SU-DHL-6 (cell line): ENCODE measurements around the gene SELENOO.

Source experiments
- H2AFZ ChIP-seq: fragments of 200-600 bp; sonication (generic); 2 replicates; pipeline ENCODE4 v1.6.1; 2014; ENCODE audit warnings: low read depth, mild to moderate bottlenecking, moderate library complexity, mixed read lengths, antibody characterized with exemption, low read length; ENCODE audit not compliant: severe bottlenecking
- H3F3A ChIP-seq: fragments of 200-600 bp; shearing (Covaris generic); 2 replicates; pipeline ENCODE4 v1.6.0; 2016; ENCODE audit warnings: antibody characterized with exemption, mild to moderate bottlenecking; ENCODE audit not compliant: insufficient read depth
- H3K27ac ChIP-seq: fragments of 200-600 bp; sonication (generic); 2 replicates; pipeline ENCODE4 v1.5.1; 2016; ENCODE audit warnings: low read depth, mild to moderate bottlenecking, low read length, moderate library complexity, mixed read lengths
- H3K27me3 ChIP-seq: fragments of 200-600 bp; sonication (generic), shearing (Covaris generic); 2 replicates; pipeline ENCODE4 v1.6.0; 2014; ENCODE audit warnings: mild to moderate bottlenecking, low read length
- H3K36me3 ChIP-seq: fragments of 200-600 bp; sonication (generic); 2 replicates; pipeline ENCODE4 v1.6.1; 2014; ENCODE audit warnings: mild to moderate bottlenecking, low read length, mixed read lengths
- H3K4me2 ChIP-seq: fragments of 300-600, 200-600 bp; shearing (Covaris generic), sonication (generic); 2 replicates; pipeline ENCODE4 v1.6.0; 2014; ENCODE audit warnings: low read length, low read depth, mild to moderate bottlenecking; ENCODE audit not compliant: poor library complexity, severe bottlenecking
- H3K4me3 ChIP-seq: fragments of 200-600 bp; sonication (generic); 2 replicates; pipeline ENCODE4 v1.5.1; 2014; ENCODE audit warnings: antibody characterized with exemption, low read length, mild to moderate bottlenecking, mixed read lengths; ENCODE audit not compliant: insufficient read depth, poor library complexity, severe bottlenecking
- H3K79me2 ChIP-seq: fragments of 200-600 bp; sonication (generic); 2 replicates; pipeline ENCODE4 v1.6.1; 2014; ENCODE audit warnings: mild to moderate bottlenecking, low read length, moderate library complexity; ENCODE audit not compliant: insufficient read depth
- H3K9ac ChIP-seq: fragments of 200-600 bp; sonication (generic); 2 replicates; pipeline ENCODE4 v1.7.0; 2014; ENCODE audit warnings: mild to moderate bottlenecking, low read length
- H3K9me2 ChIP-seq: fragments of 200-600 bp; sonication (generic); replicated peaks from 2 replicates; pipeline ENCODE4 v1.6.1; 2014; ENCODE audit warnings: low read length; ENCODE audit not compliant: insufficient read depth
- H3K9me3 ChIP-seq: fragments of 200-600 bp; sonication (generic); 2 replicates; pipeline ENCODE4 v1.6.1; 2014; ENCODE audit warnings: low read length, mixed read lengths; ENCODE audit not compliant: insufficient read depth
- H4K20me1 ChIP-seq: fragments of 200-600 bp; sonication (generic); 2 replicates; pipeline ENCODE4 v1.6.1; 2014; ENCODE audit warnings: low read depth, mild to moderate bottlenecking, antibody characterized with exemption, low read length, moderate library complexity, mixed read lengths
- EZH2phosphoT487 ChIP-seq: fragments of 200-600 bp; sonication (generic), shearing (Covaris generic); conservative IDR thresholded peaks from 2 replicates; pipeline ENCODE4 v1.6.1; 2018; ENCODE audit warnings: mild to moderate bottlenecking, antibody characterized with exemption, low read length, moderate library complexity, mixed read lengths
- TF ChIP-seq, protein P1 (sequence below): fragments of 200-600 bp; sonication (generic); IDR thresholded peaks from one replicate; pipeline ENCODE4 v1.5.1; 2017; ENCODE audit warnings: antibody characterized with exemption, mild to moderate bottlenecking, low read length, moderate library complexity; ENCODE audit not compliant: insufficient read depth, poor library complexity, severe bottlenecking

Gene SELENOO

DNA sequence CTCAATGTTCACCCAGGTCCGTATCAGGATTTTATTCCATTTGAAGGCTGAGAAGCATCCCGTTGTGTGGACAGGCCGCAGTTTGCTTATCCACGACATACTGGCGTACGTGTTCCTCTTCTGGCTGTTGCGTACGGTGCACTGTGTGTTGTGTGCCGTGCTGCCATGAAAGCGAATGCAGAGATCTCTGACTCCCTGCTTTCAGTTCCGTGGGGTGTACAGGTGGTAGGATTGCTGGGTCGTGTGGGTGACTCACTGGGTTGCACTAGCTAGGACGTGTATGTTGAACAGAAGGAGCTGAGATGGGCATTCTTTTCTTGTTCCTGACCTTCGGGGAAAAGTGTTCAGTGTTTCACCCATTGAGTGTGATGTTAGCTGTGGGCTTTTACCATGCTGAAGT, 10.3 kb downstream of the SELENOO start:
- Histone ChIP-seq H3K4me3 (no peak overlapping the region), H3K9me2 (no peaks in the 10 kb centered on the region), H3F3A (0 out of 2 replicates have a peak, but pooled peaks cover 4% of the 10 kb centered on the region), H2AFZ (no peak overlapping the region), H4K20me1 (no peaks in the 10 kb centered on the region; the same call in 1 of the 2 replicates), H3K4me2 (no peak overlapping the region), H3K27me3 (no peaks in the 10 kb centered on the region), H3K27ac (no peak overlapping the region), H3K36me3 (peaks cover 6% of the 10 kb centered on the region; the same call in 1 of the 2 replicates), H3K9ac (no peak overlapping the region), H3K79me2 (peaks cover 15% of the 10 kb centered on the region; the same call in 1 of the 2 replicates), H3K9me3 (no peaks in the 10 kb centered on the region)
- TF ChIP-seq EZH2phosphoT487 = no peak
- TF ChIP-seq, protein P1, sequence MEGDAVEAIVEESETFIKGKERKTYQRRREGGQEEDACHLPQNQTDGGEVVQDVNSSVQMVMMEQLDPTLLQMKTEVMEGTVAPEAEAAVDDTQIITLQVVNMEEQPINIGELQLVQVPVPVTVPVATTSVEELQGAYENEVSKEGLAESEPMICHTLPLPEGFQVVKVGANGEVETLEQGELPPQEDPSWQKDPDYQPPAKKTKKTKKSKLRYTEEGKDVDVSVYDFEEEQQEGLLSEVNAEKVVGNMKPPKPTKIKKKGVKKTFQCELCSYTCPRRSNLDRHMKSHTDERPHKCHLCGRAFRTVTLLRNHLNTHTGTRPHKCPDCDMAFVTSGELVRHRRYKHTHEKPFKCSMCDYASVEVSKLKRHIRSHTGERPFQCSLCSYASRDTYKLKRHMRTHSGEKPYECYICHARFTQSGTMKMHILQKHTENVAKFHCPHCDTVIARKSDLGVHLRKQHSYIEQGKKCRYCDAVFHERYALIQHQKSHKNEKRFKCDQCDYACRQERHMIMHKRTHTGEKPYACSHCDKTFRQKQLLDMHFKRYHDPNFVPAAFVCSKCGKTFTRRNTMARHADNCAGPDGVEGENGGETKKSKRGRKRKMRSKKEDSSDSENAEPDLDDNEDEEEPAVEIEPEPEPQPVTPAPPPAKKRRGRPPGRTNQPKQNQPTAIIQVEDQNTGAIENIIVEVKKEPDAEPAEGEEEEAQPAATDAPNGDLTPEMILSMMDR = no peak

DNA sequence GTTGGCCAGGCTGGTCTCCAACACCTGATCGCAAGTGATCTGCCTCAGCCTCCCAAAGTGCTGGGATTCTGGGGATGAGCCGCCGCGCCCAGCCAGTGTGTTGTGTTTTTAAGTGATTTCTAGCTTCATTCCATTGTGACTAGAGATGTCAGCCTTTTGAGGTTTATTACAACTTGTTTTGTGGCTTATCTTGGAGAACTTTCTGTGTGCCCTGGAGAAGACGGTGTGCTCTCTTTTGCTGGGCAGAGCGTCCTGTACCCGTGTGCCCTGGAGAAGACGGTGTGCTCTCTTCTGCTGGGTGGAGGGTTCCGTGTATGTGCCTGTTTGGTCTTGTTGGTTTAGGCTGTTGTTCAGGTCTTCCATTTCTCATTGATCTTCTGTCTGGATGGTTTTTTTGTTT, 12.5 kb downstream of the SELENOO start:
- Histone ChIP-seq H3K9ac (no peak overlapping the region), H3K4me2 (no peak overlapping the region), H4K20me1 (no peaks in the 10 kb centered on the region; the same call in 1 of the 2 replicates), H3K27ac (no peak overlapping the region), H3F3A (0 out of 2 replicates have a peak, but pooled peaks cover 4% of the 10 kb centered on the region), H3K9me3 (no peaks in the 10 kb centered on the region), H3K4me3 (no peak overlapping the region), H3K27me3 (no peaks in the 10 kb centered on the region), H3K79me2 (peaks cover 15% of the 10 kb centered on the region; the same call in 1 of the 2 replicates), H3K36me3 (peaks cover 6% of the 10 kb centered on the region; the same call in 1 of the 2 replicates), H2AFZ (no peak overlapping the region), H3K9me2 (no peaks in the 10 kb centered on the region)
- no peak for TF ChIP-seq EZH2phosphoT487

DNA sequence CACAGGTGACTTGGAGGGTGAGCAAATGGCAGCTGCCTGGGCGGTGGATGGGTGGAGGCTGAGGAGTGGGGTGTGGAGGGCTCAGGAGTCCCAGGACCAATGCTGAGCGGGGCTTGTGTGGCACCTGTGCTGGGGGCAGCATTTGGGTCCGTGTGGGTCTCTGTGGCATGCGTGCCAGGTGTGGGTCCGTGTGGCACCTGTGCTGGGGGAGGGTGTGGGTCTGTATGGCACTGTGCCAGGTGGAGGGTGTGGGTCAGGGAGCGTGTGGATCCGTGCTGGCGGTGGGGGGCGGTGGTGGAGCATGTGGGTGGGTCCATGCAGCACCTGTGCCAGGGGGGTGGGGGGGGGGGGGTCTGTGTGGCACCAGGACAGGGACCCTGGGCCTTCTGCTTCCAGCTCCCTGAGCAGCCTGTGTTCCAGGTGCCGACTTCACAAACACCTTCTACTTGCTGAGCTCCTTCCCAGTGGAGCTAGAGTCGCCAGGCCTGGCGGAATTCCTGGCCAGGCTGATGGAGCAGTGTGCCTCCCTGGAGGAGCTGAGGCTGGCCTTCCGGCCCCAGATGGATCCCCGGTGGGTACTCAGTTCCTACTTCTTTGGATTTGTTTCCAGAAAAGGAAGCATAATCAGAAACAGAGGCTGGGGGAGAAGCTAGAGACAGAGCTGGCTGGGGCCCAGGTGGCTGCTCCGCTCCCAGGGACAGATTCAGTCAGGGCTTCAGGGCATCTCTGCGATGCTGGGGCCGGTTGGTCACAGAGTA, 14.7 kb downstream of the SELENOO start:
- no peak overlapping the region for H3K9ac ChIP-seq
- 0 out of 2 replicates have a peak, but pooled peaks cover 4% of the 10 kb centered on the region for H3F3A ChIP-seq
- H3K9me2 ChIP-seq = no peaks in the 10 kb centered on the region
- no peak overlapping the region for H3K4me3 ChIP-seq
- no peaks in the 10 kb centered on the region; the same call in 1 of the 2 replicates for H4K20me1 ChIP-seq
- peaks cover 6% of the 10 kb centered on the region; the same call in 1 of the 2 replicates for H3K36me3 ChIP-seq
- H3K9me3 ChIP-seq = no peaks in the 10 kb centered on the region
- no peak for TF ChIP-seq EZH2phosphoT487
- TF ChIP-seq, protein P1 = no peak
- H3K27me3 ChIP-seq = no peaks in the 10 kb centered on the region
- H3K27ac ChIP-seq = no peak overlapping the region
- no peak overlapping the region for H2AFZ ChIP-seq
- H3K79me2 ChIP-seq = peaks cover 15% of the 10 kb centered on the region; the same call in 1 of the 2 replicates
- H3K4me2 ChIP-seq = no peak overlapping the region
